Measurements from ENCODE around the gene VSTM2B.

- no peak for TF ChIP-seq POLR2AphosphoS5 (IDR thresholded peaks at IDR 0.05)
- TF ChIP-seq, protein P1, sequence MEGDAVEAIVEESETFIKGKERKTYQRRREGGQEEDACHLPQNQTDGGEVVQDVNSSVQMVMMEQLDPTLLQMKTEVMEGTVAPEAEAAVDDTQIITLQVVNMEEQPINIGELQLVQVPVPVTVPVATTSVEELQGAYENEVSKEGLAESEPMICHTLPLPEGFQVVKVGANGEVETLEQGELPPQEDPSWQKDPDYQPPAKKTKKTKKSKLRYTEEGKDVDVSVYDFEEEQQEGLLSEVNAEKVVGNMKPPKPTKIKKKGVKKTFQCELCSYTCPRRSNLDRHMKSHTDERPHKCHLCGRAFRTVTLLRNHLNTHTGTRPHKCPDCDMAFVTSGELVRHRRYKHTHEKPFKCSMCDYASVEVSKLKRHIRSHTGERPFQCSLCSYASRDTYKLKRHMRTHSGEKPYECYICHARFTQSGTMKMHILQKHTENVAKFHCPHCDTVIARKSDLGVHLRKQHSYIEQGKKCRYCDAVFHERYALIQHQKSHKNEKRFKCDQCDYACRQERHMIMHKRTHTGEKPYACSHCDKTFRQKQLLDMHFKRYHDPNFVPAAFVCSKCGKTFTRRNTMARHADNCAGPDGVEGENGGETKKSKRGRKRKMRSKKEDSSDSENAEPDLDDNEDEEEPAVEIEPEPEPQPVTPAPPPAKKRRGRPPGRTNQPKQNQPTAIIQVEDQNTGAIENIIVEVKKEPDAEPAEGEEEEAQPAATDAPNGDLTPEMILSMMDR (IDR thresholded peaks at IDR 0.05), result no peak
These were observed 26.4 kb upstream of the VSTM2B start for GRCh38 chr19:29499261-29499920.
